Adipocyte (in vitro differentiated cells): ENCODE data around the gene CACNG5.

Experiments used
- DNase-seq: peaks from one replicate; pipeline ENCODE4 v3.0.0-alpha.2; 2015; ENCODE audit warnings: low read depth
- H3K27me3 ChIP-seq: replicated peaks from 2 replicates; pipeline ENCODE4 v1.7.0; 2013; ENCODE audit warnings: mild to moderate bottlenecking, low read length, moderate library complexity; ENCODE audit not compliant: control insufficient read depth, insufficient read depth
- H3K36me3 ChIP-seq: 2 replicates; pipeline ENCODE4 v1.7.0; 2013; ENCODE audit warnings: low read length, mild to moderate bottlenecking, moderate library complexity; ENCODE audit not compliant: control insufficient read depth, insufficient read depth, severe bottlenecking
- H3K4me1 ChIP-seq: 2 replicates; pipeline ENCODE4 v1.7.0; 2013; ENCODE audit warnings: mild to moderate bottlenecking, low read length, moderate library complexity; ENCODE audit not compliant: control insufficient read depth, insufficient read depth
- H3K4me3 ChIP-seq: 2 replicates; pipeline ENCODE4 v1.7.0; 2013; ENCODE audit warnings: mild to moderate bottlenecking, low read length, moderate library complexity
- H3K9ac ChIP-seq: 2 replicates; pipeline ENCODE4 v1.7.0; 2013; ENCODE audit warnings: mild to moderate bottlenecking, low read length, moderate library complexity
- H3K9me3 ChIP-seq: 2 replicates; pipeline ENCODE4 v1.7.0; 2013; ENCODE audit warnings: mild to moderate bottlenecking, low read length, moderate library complexity; ENCODE audit not compliant: control insufficient read depth

The CACNG5 gene

GRCh38 chr17:66849851-66850580 is 15.1 kb downstream of the CACNG5 start:
- Histone ChIP-seq H3K4me1 (peaks cover 14% of the 10 kb centered on the region), H3K36me3 (no peaks in the 10 kb centered on the region), H3K9me3 (peaks cover 11% of the 10 kb centered on the region), H3K27me3 (peaks cover 9% of the 10 kb centered on the region), H3K4me3 (no peak overlapping the region), H3K9ac (no peak overlapping the region)
- no peak for DNase-seq

GRCh38 chr17:66850692-66851091 is 15.8 kb downstream of the CACNG5 start:
- Histone ChIP-seq H3K27me3 (peaks cover 9% of the 10 kb centered on the region), H3K36me3 (no peaks in the 10 kb centered on the region), H3K4me3 (no peak overlapping the region), H3K4me1 (peaks cover 14% of the 10 kb centered on the region), H3K9me3 (peaks cover 12% of the 10 kb centered on the region), H3K9ac (no peak overlapping the region)
- no peak for DNase-seq

GRCh38 chr17:66855204-66855603 is 20.3 kb downstream of the CACNG5 start:
- no peaks in the 10 kb centered on the region for H3K36me3 ChIP-seq
- no peak overlapping the region for H3K4me3 ChIP-seq

GRCh38 chr17:66858226-66859083 is 23.5 kb downstream of the CACNG5 start:
- Histone ChIP-seq H3K4me3 (no peak overlapping the region), H3K4me1 (no peaks in the 10 kb centered on the region), H3K27me3 (peaks cover 13% of the 10 kb centered on the region), H3K36me3 (no peaks in the 10 kb centered on the region), H3K9ac (no peak overlapping the region), H3K9me3 (peaks cover 6% of the 10 kb centered on the region)
- DNase-seq, result no peak

More at GRCh38 chr17:66855204-66855603, 20.3 kb downstream of the CACNG5 start:
- DNase-seq, result no peak
- peaks cover 6% of the 10 kb centered on the region for H3K4me1 ChIP-seq
- H3K9me3 ChIP-seq, result peaks cover 6% of the 10 kb centered on the region
- no peak overlapping the region for H3K9ac ChIP-seq
- peaks cover 3% of the 10 kb centered on the region for H3K27me3 ChIP-seq

GRCh38 chr17:66859353-66859752 is 24.4 kb downstream of the CACNG5 start:
- H3K27me3 ChIP-seq, result peaks cover 13% of the 10 kb centered on the region
- H3K4me3 ChIP-seq, result no peak overlapping the region
- no peak overlapping the region for H3K9ac ChIP-seq
- H3K36me3 ChIP-seq, result no peaks in the 10 kb centered on the region
- peaks cover 14% of the 10 kb centered on the region for H3K9me3 ChIP-seq
- H3K4me1 ChIP-seq, result no peaks in the 10 kb centered on the region
- DNase-seq, result no peak

GRCh38 chr17:66860204-66860603 is 25.3 kb downstream of the CACNG5 start:
- Histone ChIP-seq H3K4me3 (no peak overlapping the region), H3K9ac (no peak overlapping the region), H3K27me3 (peaks cover 13% of the 10 kb centered on the region), H3K36me3 (no peaks in the 10 kb centered on the region), H3K4me1 (no peaks in the 10 kb centered on the region), H3K9me3 (peaks cover 8% of the 10 kb centered on the region)
- DNase-seq, result no peak

GRCh38 chr17:66863820-66864219 is 28.9 kb downstream of the CACNG5 start:
- H3K9ac ChIP-seq, result no peak overlapping the region
- peaks cover 16% of the 10 kb centered on the region for H3K9me3 ChIP-seq
- peaks cover 10% of the 10 kb centered on the region for H3K27me3 ChIP-seq
- no peak overlapping the region for H3K4me3 ChIP-seq
- H3K36me3 ChIP-seq, result no peaks in the 10 kb centered on the region
- H3K4me1 ChIP-seq, result no peaks in the 10 kb centered on the region
- DNase-seq, result no peak

GRCh38 chr17:66865151-66865550 is 30.2 kb downstream of the CACNG5 start:
- H3K36me3 ChIP-seq, result no peaks in the 10 kb centered on the region
- H3K27me3 ChIP-seq, result peaks cover 11% of the 10 kb centered on the region
- no peak overlapping the region for H3K9ac ChIP-seq
- no peak overlapping the region for H3K4me3 ChIP-seq
- peak; percentile 37 for DNase-seq
- peaks cover 19% of the 10 kb centered on the region for H3K9me3 ChIP-seq
- H3K4me1 ChIP-seq, result no peaks in the 10 kb centered on the region

- Histone ChIP-seq H3K27me3 (peaks cover 30% of the 10 kb centered on the region), H3K9ac (no peak overlapping the region), H3K4me3 (no peak overlapping the region), H3K4me1 (no peaks in the 10 kb centered on the region), H3K9me3 (peaks cover 10% of the 10 kb centered on the region), H3K36me3 (no peaks in the 10 kb centered on the region)
- DNase-seq, result no peak
Measured at GRCh38 chr17:66873962-66874361, 39.0 kb downstream of the CACNG5 start.

- Histone ChIP-seq H3K4me3 (no peak overlapping the region), H3K9ac (no peak overlapping the region), H3K4me1 (no peaks in the 10 kb centered on the region), H3K27me3 (peaks cover 8% of the 10 kb centered on the region), H3K36me3 (no peaks in the 10 kb centered on the region), H3K9me3 (peaks cover 2% of the 10 kb centered on the region)
- no peak for DNase-seq
Measured at GRCh38 chr17:66884931-66885330, 50.0 kb downstream of the CACNG5 start.

- no peaks in the 10 kb centered on the region for H3K36me3 ChIP-seq
- H3K4me1 ChIP-seq, result no peaks in the 10 kb centered on the region
- peaks cover 2% of the 10 kb centered on the region for H3K9me3 ChIP-seq
- H3K27me3 ChIP-seq, result peaks cover 8% of the 10 kb centered on the region
- DNase-seq, result no peak
- H3K9ac ChIP-seq, result no peak overlapping the region
- H3K4me3 ChIP-seq, result no peak overlapping the region
Measured at GRCh38 chr17:66885417-66885816, 50.5 kb downstream of the CACNG5 start.
